ENCODE results near the gene KDM3A. TPM values are rescaled to one million over a fixed set of nuclear protein-coding genes. Genes with fewer than 3 reads are reported as not detected.

Gene KDM3A
- total and polyA plus RNA-seq, 2 experiments from 2014 or later = 8.9 to 21.8 TPM

- Mint-ChIP-seq H3K27ac (no peak overlapping the region), H3K27me3 (ENCODE audit: insufficient read depth, low read depth, poor library complexity) (peaks cover 7% of the 10 kb centered on the region), H3K36me3 (ENCODE audit: low read depth) (peaks cover 45% of the 10 kb centered on the region), H3K4me3 (no peak overlapping the region), H3K4me1 (peaks cover 15% of the 10 kb centered on the region), H3K9me3 (no peaks in the 10 kb centered on the region)
- TF ChIP-seq CTCF (conservative IDR thresholded peaks at IDR 0.05; ENCODE audit: low read depth in 2 of 2) (no peak), REST (IDR thresholded peaks at IDR 0.05; ENCODE audit: unreplicated experiment) (no peak), NANOG (IDR thresholded peaks at IDR 0.05; ENCODE audit: borderline replicate concordance) (no peak), CREB1 (CRISPR knock-in tag; IDR thresholded peaks at IDR 0.05; ENCODE audit: low read depth) (no peak), STAT1 (IDR thresholded peaks at IDR 0.05; ENCODE audit: unreplicated experiment) (no peak), POLR2AphosphoS5 (IDR thresholded peaks at IDR 0.05; ENCODE audit: low read depth) (no peak), EZH2phosphoT487 (IDR thresholded peaks at IDR 0.05; ENCODE audit: unreplicated experiment) (no peak)
- TF ChIP-seq, protein P1, sequence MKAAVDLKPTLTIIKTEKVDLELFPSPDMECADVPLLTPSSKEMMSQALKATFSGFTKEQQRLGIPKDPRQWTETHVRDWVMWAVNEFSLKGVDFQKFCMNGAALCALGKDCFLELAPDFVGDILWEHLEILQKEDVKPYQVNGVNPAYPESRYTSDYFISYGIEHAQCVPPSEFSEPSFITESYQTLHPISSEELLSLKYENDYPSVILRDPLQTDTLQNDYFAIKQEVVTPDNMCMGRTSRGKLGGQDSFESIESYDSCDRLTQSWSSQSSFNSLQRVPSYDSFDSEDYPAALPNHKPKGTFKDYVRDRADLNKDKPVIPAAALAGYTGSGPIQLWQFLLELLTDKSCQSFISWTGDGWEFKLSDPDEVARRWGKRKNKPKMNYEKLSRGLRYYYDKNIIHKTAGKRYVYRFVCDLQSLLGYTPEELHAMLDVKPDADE (IDR thresholded peaks at IDR 0.05) = no peak
- TF ChIP-seq, protein P2, sequence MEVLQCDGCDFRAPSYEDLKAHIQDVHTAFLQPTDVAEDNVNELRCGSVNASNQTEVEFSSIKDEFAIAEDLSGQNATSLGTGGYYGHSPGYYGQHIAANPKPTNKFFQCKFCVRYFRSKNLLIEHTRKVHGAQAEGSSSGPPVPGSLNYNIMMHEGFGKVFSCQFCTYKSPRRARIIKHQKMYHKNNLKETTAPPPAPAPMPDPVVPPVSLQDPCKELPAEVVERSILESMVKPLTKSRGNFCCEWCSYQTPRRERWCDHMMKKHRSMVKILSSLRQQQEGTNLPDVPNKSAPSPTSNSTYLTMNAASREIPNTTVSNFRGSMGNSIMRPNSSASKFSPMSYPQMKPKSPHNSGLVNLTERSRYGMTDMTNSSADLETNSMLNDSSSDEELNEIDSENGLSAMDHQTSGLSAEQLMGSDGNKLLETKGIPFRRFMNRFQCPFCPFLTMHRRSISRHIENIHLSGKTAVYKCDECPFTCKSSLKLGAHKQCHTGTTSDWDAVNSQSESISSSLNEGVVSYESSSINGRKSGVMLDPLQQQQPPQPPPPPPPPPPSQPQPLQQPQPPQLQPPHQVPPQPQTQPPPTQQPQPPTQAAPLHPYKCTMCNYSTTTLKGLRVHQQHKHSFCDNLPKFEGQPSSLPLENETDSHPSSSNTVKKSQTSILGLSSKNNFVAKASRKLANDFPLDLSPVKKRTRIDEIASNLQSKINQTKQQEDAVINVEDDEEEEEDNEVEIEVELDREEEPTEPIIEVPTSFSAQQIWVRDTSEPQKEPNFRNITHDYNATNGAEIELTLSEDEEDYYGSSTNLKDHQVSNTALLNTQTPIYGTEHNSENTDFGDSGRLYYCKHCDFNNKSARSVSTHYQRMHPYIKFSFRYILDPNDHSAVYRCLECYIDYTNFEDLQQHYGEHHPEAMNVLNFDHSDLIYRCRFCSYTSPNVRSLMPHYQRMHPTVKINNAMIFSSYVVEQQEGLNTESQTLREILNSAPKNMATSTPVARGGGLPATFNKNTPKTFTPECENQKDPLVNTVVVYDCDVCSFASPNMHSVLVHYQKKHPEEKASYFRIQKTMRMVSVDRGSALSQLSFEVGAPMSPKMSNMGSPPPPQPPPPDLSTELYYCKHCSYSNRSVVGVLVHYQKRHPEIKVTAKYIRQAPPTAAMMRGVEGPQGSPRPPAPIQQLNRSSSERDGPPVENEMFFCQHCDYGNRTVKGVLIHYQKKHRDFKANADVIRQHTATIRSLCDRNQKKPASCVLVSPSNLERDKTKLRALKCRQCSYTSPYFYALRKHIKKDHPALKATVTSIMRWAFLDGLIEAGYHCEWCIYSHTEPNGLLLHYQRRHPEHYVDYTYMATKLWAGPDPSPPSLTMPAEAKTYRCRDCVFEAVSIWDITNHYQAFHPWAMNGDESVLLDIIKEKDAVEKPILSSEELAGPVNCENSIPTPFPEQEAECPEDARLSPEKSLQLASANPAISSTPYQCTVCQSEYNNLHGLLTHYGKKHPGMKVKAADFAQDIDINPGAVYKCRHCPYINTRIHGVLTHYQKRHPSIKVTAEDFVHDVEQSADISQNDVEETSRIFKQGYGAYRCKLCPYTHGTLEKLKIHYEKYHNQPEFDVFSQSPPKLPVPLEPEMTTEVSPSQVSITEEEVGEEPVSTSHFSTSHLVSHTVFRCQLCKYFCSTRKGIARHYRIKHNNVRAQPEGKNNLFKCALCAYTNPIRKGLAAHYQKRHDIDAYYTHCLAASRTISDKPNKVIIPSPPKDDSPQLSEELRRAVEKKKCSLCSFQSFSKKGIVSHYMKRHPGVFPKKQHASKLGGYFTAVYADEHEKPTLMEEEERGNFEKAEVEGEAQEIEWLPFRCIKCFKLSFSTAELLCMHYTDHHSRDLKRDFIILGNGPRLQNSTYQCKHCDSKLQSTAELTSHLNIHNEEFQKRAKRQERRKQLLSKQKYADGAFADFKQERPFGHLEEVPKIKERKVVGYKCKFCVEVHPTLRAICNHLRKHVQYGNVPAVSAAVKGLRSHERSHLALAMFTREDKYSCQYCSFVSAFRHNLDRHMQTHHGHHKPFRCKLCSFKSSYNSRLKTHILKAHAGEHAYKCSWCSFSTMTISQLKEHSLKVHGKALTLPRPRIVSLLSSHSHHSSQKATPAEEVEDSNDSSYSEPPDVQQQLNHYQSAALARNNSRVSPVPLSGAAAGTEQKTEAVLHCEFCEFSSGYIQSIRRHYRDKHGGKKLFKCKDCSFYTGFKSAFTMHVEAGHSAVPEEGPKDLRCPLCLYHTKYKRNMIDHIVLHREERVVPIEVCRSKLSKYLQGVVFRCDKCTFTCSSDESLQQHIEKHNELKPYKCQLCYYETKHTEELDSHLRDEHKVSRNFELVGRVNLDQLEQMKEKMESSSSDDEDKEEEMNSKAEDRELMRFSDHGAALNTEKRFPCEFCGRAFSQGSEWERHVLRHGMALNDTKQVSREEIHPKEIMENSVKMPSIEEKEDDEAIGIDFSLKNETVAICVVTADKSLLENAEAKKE (CRISPR knock-in tag; IDR thresholded peaks at IDR 0.05) = no peak
- no peak overlapping the region for H3K4me3 ChIP-seq
- ATAC-seq (no peak), DNase-seq (ENCODE audit: low spot score) (no peak)
- H3K27ac ChIP-seq (ENCODE audit: low read depth) = no peak overlapping the region
- H3K9me2 ChIP-seq (ENCODE audit: insufficient read depth) = no peaks in the 10 kb centered on the region
- peaks cover 8% of the 10 kb centered on the region; the same call in 1 of the 2 replicates for H3K4me1 ChIP-seq (ENCODE audit: insufficient read depth)
- H3K4me2 ChIP-seq = no peak overlapping the region
- H3K79me2 ChIP-seq (replicated peaks; ENCODE audit: insufficient read depth) = 0 out of 2 replicates have a peak, but pooled peaks cover 6% of the 10 kb centered on the region
- H4K20me1 ChIP-seq (replicated peaks; ENCODE audit: insufficient read depth) = peaks cover 4% of the 10 kb centered on the region; the same call in 1 of the 2 replicates
- H3K36me3 ChIP-seq (ENCODE audit: insufficient read depth) = peaks cover 17% of the 10 kb centered on the region; the same call in 1 of the 2 replicates
- H2AFZ ChIP-seq = no peak overlapping the region
- H3K27me3 ChIP-seq (ENCODE audit: insufficient read depth) = no peaks in the 10 kb centered on the region
- H3F3A ChIP-seq (replicated peaks; ENCODE audit: low read depth) = no peaks in the 10 kb centered on the region
These were observed 12.7 kb downstream of the KDM3A start for GRCh38 chr2:86453836-86454235.
